Adipocyte (in vitro differentiated cells): ENCODE data around the gene KIZ.

ENCODE experiments used
- DNase-seq: peaks from one replicate; pipeline ENCODE4 v3.0.0-alpha.2; 2015; ENCODE audit warnings: low read depth
- H3K27me3 ChIP-seq: replicated peaks from 2 replicates; pipeline ENCODE4 v1.7.0; 2013; ENCODE audit warnings: mild to moderate bottlenecking, low read length, moderate library complexity; ENCODE audit not compliant: control insufficient read depth, insufficient read depth
- H3K36me3 ChIP-seq: 2 replicates; pipeline ENCODE4 v1.7.0; 2013; ENCODE audit warnings: low read length, mild to moderate bottlenecking, moderate library complexity; ENCODE audit not compliant: control insufficient read depth, insufficient read depth, severe bottlenecking
- H3K4me1 ChIP-seq: 2 replicates; pipeline ENCODE4 v1.7.0; 2013; ENCODE audit warnings: mild to moderate bottlenecking, low read length, moderate library complexity; ENCODE audit not compliant: control insufficient read depth, insufficient read depth
- H3K4me3 ChIP-seq: 2 replicates; pipeline ENCODE4 v1.7.0; 2013; ENCODE audit warnings: mild to moderate bottlenecking, low read length, moderate library complexity
- H3K9ac ChIP-seq: 2 replicates; pipeline ENCODE4 v1.7.0; 2013; ENCODE audit warnings: mild to moderate bottlenecking, low read length, moderate library complexity
- H3K9me3 ChIP-seq: 2 replicates; pipeline ENCODE4 v1.7.0; 2013; ENCODE audit warnings: mild to moderate bottlenecking, low read length, moderate library complexity; ENCODE audit not compliant: control insufficient read depth

The KIZ gene

GRCh38 chr20:21208999-21209398, 83.1 kb downstream of the KIZ start:
- Histone ChIP-seq H3K4me3 (no peak overlapping the region), H3K9ac (no peak overlapping the region), H3K36me3 (peaks cover 18% of the 10 kb centered on the region), H3K27me3 (no peaks in the 10 kb centered on the region), H3K9me3 (no peaks in the 10 kb centered on the region), H3K4me1 (peaks cover 2% of the 10 kb centered on the region)
- DNase-seq, result no peak

- Histone ChIP-seq H3K9ac (no peak overlapping the region), H3K4me1 (peaks cover 9% of the 10 kb centered on the region), H3K4me3 (no peak overlapping the region), H3K36me3 (peaks cover 18% of the 10 kb centered on the region), H3K27me3 (no peaks in the 10 kb centered on the region), H3K9me3 (no peaks in the 10 kb centered on the region)
- no peak for DNase-seq
Observed at GRCh38 chr20:21209668-21210067, 83.8 kb downstream of the KIZ start.

GRCh38 chr20:21213691-21214090, 87.8 kb downstream of the KIZ start:
- Histone ChIP-seq H3K27me3 (no peaks in the 10 kb centered on the region), H3K4me1 (peaks cover 9% of the 10 kb centered on the region), H3K9me3 (no peaks in the 10 kb centered on the region), H3K9ac (peak overlapping the region; percentile 31), H3K36me3 (peaks cover 18% of the 10 kb centered on the region), H3K4me3 (no peak overlapping the region)
- DNase-seq, result no peak

GRCh38 chr20:21214431-21214830, 88.5 kb downstream of the KIZ start:
- Histone ChIP-seq H3K4me3 (no peak overlapping the region), H3K4me1 (peaks cover 9% of the 10 kb centered on the region), H3K27me3 (no peaks in the 10 kb centered on the region), H3K9me3 (no peaks in the 10 kb centered on the region), H3K9ac (no peak overlapping the region), H3K36me3 (peaks cover 18% of the 10 kb centered on the region)
- no peak for DNase-seq

- Histone ChIP-seq H3K9ac (no peak overlapping the region), H3K4me1 (no peaks in the 10 kb centered on the region), H3K9me3 (no peaks in the 10 kb centered on the region), H3K27me3 (no peaks in the 10 kb centered on the region), H3K4me3 (no peak overlapping the region), H3K36me3 (peaks cover 9% of the 10 kb centered on the region)
- DNase-seq, result no peak
Observed at GRCh38 chr20:21219686-21220085, 93.8 kb downstream of the KIZ start.

- H3K36me3 ChIP-seq, result peaks cover 8% of the 10 kb centered on the region
- no peaks in the 10 kb centered on the region for H3K9me3 ChIP-seq
- DNase-seq, result no peak
- peaks cover 15% of the 10 kb centered on the region for H3K4me1 ChIP-seq
- H3K27me3 ChIP-seq, result no peaks in the 10 kb centered on the region
- no peak overlapping the region for H3K9ac ChIP-seq
- no peak overlapping the region for H3K4me3 ChIP-seq
Observed at GRCh38 chr20:21224217-21224616, 98.3 kb downstream of the KIZ start.

- no peak overlapping the region for H3K9ac ChIP-seq
- peaks cover 15% of the 10 kb centered on the region for H3K4me1 ChIP-seq
- DNase-seq, result peak; percentile 18
- no peaks in the 10 kb centered on the region for H3K27me3 ChIP-seq
- H3K36me3 ChIP-seq, result peaks cover 18% of the 10 kb centered on the region
- no peak overlapping the region for H3K4me3 ChIP-seq
- no peaks in the 10 kb centered on the region for H3K9me3 ChIP-seq
Observed at GRCh38 chr20:21225215-21225947, 99.5 kb downstream of the KIZ start.

- H3K4me1 ChIP-seq, result peaks cover 15% of the 10 kb centered on the region
- H3K36me3 ChIP-seq, result peaks cover 33% of the 10 kb centered on the region
Observed at GRCh38 chr20:21228511-21228910, 102.6 kb downstream of the KIZ start.

GRCh38 chr20:21229163-21229562, 103.3 kb downstream of the KIZ start:
- H3K4me3 ChIP-seq, result no peak overlapping the region
- peaks cover 15% of the 10 kb centered on the region for H3K4me1 ChIP-seq
- H3K9ac ChIP-seq, result no peak overlapping the region
- H3K27me3 ChIP-seq, result no peaks in the 10 kb centered on the region
- DNase-seq, result peak; percentile 20
- peaks cover 33% of the 10 kb centered on the region for H3K36me3 ChIP-seq
- no peaks in the 10 kb centered on the region for H3K9me3 ChIP-seq

More at GRCh38 chr20:21228511-21228910, 102.6 kb downstream of the KIZ start:
- DNase-seq, result no peak
- Histone ChIP-seq H3K4me3 (no peak overlapping the region), H3K27me3 (no peaks in the 10 kb centered on the region), H3K9ac (no peak overlapping the region), H3K9me3 (no peaks in the 10 kb centered on the region)

- Histone ChIP-seq H3K4me1 (peaks cover 13% of the 10 kb centered on the region), H3K36me3 (peaks cover 29% of the 10 kb centered on the region), H3K9me3 (no peaks in the 10 kb centered on the region), H3K4me3 (no peak overlapping the region), H3K9ac (no peak overlapping the region), H3K27me3 (no peaks in the 10 kb centered on the region)
- DNase-seq, result no peak
Observed at GRCh38 chr20:21230220-21230619, 104.3 kb downstream of the KIZ start.

- Histone ChIP-seq H3K27me3 (no peaks in the 10 kb centered on the region), H3K36me3 (peaks cover 29% of the 10 kb centered on the region), H3K4me3 (no peak overlapping the region), H3K9me3 (no peaks in the 10 kb centered on the region), H3K9ac (no peak overlapping the region), H3K4me1 (peaks cover 13% of the 10 kb centered on the region)
- DNase-seq, result no peak
Observed at GRCh38 chr20:21230686-21231085, 104.8 kb downstream of the KIZ start.
